Stimulated activated CD8-positive, alpha-beta memory T cell treated with anti-CD3 and anti-CD28 coated beads, Interleukin-4, amount 100 ng/mL, for 24 hours (primary cell): ENCODE data around the gene CUL3.

Source experiments
- DNase-seq: peaks from one replicate; pipeline ENCODE4 v3.0.0-alpha.2; 2020; ENCODE audit warnings: low read depth

The CUL3 gene

GRCh38 chr2:224580248-224580647 is 4.9 kb downstream of the CUL3 start:
- no peak for DNase-seq

DNA sequence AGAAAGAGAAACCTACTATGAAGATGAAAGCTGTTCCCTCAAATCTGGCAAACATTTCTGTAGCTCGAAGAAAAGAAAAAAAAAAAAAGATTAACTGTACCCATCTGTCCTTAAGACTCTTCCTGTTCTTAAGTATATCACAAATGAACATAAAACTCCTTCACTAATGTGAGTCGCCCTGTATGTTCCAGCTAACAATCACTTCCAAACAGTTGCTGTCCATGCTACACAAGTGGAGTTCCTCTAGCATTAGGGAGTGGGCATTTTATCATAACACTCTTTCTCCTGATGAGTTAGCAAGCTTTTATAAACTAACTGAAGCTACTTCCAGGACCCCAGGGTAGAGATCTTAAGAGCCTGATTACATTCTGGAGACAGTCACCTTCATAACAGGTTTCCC is 5.8 kb downstream of the CUL3 start:
- no peak for DNase-seq

DNA sequence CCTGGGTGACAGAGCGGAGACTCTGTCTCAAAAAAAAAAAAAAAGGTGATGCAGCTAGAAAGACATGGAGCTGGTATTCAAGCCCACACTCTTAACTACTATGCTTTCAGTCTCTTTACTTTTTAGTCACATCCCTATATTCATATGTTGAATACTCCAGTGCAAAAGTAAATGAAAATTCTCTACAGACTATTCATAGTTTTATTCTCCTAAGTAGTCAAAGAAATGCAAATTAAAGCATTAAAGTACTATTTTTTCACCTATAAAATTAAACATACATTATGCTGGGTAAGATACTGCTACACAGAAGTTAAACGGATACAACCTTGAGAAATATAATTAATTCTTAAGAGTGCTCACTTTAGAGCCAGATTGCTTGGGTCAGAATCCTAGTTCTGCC is 7.6 kb downstream of the CUL3 start:
- DNase-seq = no peak

DNA sequence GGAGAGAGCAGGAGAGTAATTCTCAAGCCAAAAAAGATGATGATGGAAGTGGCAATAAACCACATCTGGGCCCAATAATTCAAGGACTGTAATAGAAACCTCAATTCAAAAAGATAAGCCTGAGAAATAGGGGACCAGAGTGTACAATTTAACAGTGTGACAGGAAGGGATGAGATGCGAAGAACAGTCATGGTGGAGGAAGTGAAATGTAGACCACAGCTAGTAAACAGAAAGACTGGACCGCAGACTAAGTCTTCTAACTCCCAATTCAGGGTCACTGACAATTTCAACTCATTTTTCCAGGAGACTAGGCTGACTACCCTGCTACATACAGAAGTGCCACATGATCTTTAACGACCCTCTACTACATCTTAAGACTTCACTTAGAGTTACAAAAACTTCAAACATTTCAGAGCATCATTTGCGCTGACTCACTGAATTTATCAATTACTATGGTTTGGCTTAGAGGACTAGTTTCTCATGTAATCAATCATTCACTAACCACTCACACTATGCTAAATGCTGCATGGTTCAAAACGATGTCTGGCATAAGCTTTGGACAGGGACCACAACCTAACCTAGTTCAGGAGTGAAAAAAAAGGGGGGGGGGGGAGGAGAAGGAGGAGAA is 9.0 kb downstream of the CUL3 start:
- no peak for DNase-seq

DNA sequence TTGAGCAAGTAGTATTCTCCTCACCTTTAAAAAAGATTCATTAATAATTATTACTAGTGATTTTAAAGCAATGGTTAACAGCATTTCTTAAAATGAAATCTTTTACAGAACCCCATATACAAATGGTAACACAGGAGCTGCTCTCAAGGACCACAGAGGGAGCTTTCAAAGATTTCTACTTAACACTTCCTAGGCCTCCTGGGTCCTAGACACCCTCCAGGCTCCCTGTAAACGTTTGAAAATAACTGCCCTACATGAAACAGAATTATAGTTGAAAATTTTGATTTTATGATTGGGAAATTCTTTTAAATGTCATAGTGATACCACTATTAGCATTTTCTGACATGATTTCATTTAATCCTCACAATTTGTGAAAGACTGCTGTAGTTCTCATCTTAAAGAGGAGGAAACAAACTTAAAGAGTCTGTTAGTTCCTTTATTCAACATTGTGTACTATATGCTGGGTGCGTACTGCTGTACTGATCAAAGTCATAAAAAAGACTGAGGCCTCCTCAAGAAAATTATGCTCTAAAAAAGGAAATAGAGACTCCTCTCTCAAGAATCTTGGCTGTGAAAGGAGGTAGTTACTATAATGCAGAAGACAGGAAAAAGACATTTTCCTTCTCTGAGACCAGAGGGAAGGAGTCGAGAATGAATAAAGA is 10.6 kb downstream of the CUL3 start:
- no peak for DNase-seq

DNA sequence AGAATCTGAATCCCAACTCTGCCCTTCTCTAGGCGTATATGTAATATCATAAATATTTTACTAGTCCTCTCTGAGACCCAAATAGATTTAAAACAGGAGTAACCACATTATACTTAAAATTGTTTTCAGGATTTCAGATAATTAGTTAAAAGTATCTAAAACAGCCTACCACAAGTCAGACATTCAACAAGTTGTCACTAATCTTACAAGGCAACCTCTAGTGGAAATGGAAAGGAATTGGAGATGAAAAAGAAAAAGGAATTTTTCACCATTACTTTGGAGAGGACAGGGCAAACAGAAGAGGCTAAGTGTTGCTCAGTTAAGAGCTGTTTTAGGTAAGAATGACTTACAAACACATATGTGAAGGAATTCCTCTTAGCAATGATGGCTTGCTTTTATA is 11.4 kb downstream of the CUL3 start:
- DNase-seq = no peak

DNA sequence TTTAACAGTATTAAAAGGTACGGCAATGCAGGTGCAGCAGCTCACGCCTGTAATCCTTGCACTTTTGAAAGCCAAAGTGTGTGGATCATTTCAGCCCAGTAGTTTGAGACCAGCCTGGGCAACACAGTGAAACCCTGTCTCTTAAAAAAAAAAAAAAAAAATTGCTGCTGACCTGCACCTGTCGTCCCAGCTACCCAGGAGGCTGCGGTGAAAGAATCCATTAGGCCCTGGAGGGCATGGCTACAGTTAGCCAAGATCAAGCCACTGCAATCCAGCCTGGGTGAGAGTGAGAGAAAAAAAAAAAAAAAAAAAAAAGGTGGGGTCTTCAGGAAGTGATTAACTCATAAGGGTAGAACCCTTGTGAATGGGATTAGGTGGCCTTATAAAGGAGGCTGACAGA is 12.8 kb downstream of the CUL3 start:
- no peak for DNase-seq

GRCh38 chr2:224570328-224570993 is 14.7 kb downstream of the CUL3 start:
- no peak for DNase-seq

DNA sequence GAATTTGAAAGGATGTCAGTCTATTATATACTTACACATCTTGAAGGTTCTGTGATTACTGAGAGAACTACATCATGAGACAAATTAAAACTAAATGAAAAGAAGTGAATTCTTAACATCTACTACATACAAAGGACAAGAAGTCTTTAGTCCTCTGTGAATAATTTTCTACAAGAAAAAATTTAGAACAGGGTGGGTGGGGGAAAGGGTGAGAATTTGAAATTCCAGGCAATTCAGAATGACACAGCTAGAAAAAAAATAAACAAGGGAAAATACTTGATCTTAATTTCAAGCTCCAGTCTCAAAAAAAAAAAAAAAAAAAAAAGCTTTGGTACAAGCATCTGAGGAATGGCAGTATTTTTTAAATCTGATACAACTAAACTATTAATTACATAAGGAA is 15.5 kb downstream of the CUL3 start:
- no peak for DNase-seq

DNA sequence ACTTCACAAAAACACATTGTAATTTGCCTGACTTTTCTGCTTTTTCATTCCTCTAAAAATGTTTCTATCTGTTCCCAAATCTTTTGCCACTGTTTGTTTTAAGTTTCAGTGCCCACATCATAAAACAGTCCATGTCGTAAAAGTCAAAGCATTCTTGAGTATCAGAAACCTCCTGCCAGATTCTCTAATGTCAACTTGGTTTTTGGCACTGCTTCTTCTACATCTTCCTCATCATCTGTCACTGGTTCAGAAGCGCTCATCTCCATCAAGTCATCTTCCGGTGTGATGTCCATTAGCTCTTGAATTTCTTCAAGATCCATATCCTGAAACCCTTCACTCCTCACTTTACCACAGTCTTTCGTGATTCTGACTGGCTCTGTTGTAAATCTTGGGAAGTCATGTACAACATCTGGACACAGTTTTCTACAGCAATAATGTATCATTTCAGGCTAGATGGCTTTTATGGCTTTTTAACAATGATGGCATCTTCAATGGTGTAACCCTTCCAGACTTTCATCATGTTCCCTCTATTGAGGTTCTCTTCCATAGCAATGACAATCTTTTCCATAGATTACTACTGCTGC is 19.6 kb downstream of the CUL3 start:
- DNase-seq = no peak

DNA sequence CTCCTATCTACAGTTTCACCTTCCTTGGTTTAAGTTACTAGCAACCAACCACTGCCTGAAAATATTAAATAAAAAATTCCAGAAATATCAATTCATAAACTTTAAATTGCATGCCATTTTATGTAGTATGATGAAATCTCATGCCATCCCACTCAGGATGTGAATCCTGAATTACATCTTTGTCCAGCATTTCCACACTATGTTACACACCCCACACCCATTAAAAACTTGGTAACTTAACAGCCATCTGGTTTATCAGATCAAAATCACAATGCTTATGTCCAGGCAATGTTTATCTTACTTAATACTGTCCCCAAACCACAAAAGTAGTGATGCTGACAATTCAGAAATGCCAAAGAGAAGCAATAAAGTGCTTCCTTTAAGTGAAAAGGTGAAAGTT is 21.6 kb downstream of the CUL3 start:
- DNase-seq = no peak

- DNase-seq = no peak
Observed at GRCh38 chr2:224562831-224563230, 22.3 kb downstream of the CUL3 start.

GRCh38 chr2:224561234-224562005 is 23.7 kb downstream of the CUL3 start:
- DNase-seq = no peak

DNA sequence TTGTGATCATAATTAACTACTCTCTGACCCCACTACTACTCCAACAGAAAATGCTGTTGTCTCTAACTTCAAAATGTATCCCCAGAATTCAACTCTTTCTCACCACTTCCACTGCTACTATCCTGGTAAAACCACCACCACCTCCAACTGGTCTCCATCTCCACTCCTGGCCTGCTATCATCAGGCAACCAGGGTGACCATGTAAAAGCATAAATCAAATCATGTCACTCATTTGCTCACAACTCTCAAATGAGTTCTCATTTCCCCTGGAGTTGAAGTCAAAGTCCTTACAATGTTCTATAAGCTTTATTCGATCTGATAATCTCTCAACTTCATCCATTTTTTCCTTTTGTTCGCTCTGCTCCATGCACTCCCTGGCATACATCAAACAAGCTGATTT is 24.6 kb downstream of the CUL3 start:
- DNase-seq = no peak

DNA sequence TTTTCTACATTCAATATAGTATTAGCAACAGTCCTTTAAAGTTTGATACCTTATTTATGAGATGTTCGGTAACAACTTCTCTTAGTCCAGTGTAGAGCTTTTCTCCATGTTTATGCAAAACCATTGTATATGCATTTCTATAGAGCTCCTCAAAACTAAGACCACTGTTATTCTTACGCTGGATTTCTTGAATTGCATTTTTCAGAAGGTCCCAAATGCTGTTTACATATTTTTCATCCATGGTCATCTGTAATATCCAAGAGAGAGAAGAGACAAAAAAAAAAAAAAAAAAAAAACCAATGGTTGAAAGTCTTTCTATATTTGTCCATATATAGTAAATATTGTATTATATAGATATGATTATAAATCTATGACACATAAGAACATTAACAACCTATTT is 27.6 kb downstream of the CUL3 start:
- DNase-seq = no peak

DNA sequence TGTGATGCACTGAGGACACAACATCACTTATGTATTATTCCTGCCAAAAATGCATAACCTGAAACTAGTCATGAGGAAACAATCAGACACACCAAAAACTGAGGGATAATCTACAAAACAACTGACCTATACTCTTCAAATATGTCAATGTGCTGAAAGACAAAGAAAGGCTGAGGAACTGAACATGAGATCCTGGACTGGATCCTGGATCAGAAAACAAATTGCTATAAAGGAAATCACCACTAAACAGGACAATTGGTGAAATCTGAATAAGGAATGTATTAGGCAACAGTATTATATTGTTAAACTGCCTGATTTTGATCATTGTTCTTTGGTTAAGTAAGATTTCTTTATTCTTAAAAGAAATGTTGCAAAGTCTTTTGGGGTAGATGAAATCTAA is 28.8 kb downstream of the CUL3 start:
- no peak for DNase-seq

DNA sequence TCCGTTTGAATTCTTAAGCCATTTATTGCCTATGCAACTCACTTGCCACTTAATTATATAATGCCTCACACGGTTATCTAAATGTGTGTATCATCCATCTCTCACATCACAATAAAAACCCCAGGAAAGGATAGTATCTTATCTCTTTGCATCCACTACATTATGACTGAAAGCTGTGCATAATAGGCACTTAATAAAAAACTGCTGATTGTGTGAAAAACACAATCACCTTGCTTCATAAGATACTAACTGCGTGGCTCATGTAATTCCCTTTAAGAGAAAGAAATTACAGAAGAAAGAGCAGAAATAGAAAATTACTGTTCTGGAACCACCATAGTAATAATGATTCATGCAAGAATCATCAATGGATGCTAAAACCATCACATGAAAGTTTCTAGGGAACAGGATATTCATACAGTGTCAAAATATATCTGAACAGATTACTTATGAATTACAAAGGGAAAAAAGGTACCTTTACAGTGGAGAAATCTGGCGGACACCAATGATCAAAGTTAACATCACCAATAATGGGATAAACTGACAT is 29.3 kb downstream of the CUL3 start:
- DNase-seq = no peak

DNA sequence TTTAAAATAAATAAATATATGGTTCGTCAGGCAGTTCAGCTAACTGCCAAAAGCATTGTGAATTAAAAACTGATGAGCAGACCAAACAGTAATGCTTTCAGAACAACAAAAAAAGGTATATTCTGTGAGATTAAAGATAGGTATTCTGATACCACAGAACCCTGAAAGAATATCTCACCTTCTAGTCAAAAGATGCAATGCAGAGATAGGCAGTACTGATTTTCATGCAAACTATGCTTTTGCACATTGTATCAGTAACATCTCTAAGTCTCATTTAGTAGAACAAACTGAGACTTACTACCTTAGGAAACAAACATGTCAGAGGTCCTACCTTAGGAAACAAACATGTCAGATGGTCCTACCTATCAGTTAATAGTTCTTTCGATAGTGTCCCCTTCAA is 32.4 kb downstream of the CUL3 start:
- DNase-seq = no peak

DNA sequence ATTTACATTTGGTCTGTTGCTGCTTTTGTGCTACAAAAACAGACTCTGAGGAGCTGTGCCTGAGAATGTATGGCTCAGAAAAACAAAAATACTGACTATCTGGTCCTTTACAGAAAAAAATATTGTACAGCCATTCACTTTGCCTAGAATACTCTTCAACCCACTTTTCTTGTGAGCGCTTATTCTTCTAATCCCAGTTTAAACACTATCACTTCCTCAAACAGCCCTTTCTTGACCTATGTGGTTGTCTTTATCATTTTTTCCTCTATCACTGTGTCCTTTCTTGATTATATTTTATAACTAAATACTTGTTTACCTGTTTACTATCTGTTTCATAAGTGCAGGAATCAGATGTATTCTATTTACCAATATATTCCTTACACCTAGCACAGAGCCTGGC is 33.5 kb downstream of the CUL3 start:
- no peak for DNase-seq

DNA sequence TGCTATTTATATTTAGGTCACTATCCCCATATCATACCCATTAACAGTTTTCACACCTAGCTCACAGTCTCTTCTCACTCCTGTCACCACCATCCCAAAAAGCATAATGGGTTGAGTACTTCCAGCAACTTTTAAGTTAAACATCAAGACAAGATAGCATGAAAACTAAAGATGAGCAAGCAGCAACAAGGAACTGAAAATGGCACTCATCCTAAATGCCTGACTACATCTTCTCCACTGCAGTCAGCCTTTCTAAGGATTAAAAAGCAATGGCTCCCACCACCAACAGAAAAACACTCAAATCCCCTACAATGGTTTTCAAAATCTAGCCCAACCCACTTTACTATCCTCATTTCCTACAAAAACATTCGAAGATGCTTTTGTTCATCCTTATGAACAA is 38.2 kb downstream of the CUL3 start:
- no peak for DNase-seq

DNA sequence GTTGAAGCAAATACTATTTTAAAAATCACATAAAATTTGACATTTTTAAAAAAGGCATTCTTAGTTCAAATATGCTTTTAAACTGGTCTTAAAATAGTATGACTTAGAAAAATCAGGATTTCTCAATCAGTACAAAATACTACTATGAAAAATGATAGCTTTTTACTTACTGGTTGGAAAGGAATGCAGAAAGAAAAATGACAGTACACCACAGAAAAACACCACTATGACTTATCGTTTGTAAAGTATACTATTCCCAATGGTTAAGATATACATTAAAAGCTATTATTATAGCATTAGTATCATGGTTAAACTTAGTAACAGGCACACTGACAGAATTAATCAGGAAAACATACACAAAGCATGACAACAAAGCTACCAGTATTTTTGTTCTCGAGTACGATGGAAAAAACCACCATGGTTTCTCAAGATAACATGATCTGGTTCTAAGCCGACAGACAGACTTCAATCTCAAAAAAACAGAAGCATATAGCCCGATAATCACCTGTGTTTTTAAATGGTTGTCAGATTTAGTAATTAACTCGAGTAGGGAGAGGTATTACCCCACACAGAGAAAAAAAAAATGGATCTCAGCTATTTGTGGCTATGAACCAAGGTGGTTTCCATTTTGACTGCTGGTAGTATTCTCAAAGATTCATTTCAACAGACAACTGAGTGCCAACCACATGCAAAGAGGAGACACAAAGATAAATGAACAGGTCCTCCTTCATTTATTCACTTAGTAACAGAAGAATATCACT is 39.1 kb downstream of the CUL3 start:
- no peak for DNase-seq

DNA sequence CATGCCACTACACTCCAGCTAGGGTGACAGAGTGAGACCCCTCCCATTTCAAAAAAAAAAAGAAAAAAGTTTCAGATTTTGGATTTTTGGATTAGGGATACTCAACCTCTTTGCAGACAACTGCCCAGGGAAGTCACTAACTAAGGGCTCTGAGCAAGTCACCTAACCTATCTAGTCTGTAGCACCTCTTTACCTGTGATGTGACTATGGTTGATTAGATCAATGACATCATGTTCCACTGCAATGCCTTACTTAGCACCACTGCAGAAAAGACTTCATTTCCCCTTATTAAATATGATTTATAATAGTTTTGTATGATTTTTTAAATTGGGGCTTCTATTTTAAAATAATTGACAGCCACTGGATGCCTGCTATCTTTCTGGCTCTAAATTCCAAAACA is 41.2 kb downstream of the CUL3 start:
- DNase-seq = no peak
